GM18870 (cell line): ENCODE results near the gene CDC7.
"Not testable (repeated sequence)": the region's sequence is repeated elsewhere in the genome, so short reads cannot be mapped to it uniquely, and the experiment has no call there.

Experiments
- ATAC-seq: cut with Tn5 transposase; IDR thresholded peaks from one replicate; pipeline ENCODE4 v1.9.1; 2021; ENCODE audit warnings: moderate library complexity; ENCODE audit not compliant: unreplicated experiment

Gene CDC7

GRCh38 chr1:91500756-91501522 is at the start of gene CDC7:
Gene CDC7 (plus strand): TSS chr1:91500851. CDS start chr1:91501717, 866 bp downstream.
- ATAC-seq = peak; percentile 67

- no peak for ATAC-seq
Observed at GRCh38 chr1:91454136-91454535, 46.5 kb upstream of the CDC7 start.

- no peak for ATAC-seq
Observed at GRCh38 chr1:91455334-91455733, 45.3 kb upstream of the CDC7 start.

GRCh38 chr1:91455896-91456295 is 44.8 kb upstream of the CDC7 start:
- ATAC-seq = no peak

GRCh38 chr1:91465350-91465749 is 35.3 kb upstream of the CDC7 start:
- not testable (repeated sequence) for ATAC-seq

- ATAC-seq = no peak
Observed at GRCh38 chr1:91476533-91477217, 24.0 kb upstream of the CDC7 start.

- no peak for ATAC-seq
Observed at GRCh38 chr1:91487469-91487868, 13.2 kb upstream of the CDC7 start.

GRCh38 chr1:91490501-91490900 is 10.2 kb upstream of the CDC7 start:
- no peak for ATAC-seq

GRCh38 chr1:91498035-91498434 is 2.6 kb upstream of the CDC7 start:
- ATAC-seq = no peak

GRCh38 chr1:91498498-91499245 is 2.0 kb upstream of the CDC7 start:
- no peak for ATAC-seq

GRCh38 chr1:91499346-91499745 is 1.3 kb upstream of the CDC7 start:
- ATAC-seq = no peak

- ATAC-seq = peak; percentile 13
Observed at GRCh38 chr1:91499904-91500755, 521 bp upstream of the CDC7 start.

GRCh38 chr1:91501523-91501851 is 836 bp downstream of the CDC7 start:
- peak; percentile 2 for ATAC-seq

GRCh38 chr1:91501971-91502671 is 1.5 kb downstream of the CDC7 start:
- no peak for ATAC-seq

GRCh38 chr1:91502672-91503184 is 2.1 kb downstream of the CDC7 start:
- ATAC-seq = no peak

GRCh38 chr1:91503332-91503900 is 2.8 kb downstream of the CDC7 start:
- no peak for ATAC-seq

- ATAC-seq = no peak
Observed at GRCh38 chr1:91503975-91504530, 3.4 kb downstream of the CDC7 start.

- ATAC-seq = no peak
Observed at GRCh38 chr1:91505086-91505485, 4.4 kb downstream of the CDC7 start.

GRCh38 chr1:91506071-91506470 is 5.4 kb downstream of the CDC7 start:
- no peak for ATAC-seq
